ENCODE data around the gene AZGP1.

The AZGP1 gene

GRCh38 chr7:100008525-100008924 lies 32.7 kb upstream of the AZGP1 start:
- no peak for TF ChIP-seq CTCF (IDR thresholded peaks at IDR 0.05; ENCODE audit: insufficient read depth, missing control alignments)
- DNase-seq (ENCODE audit: insufficient read length, low spot score) (no peak), FAIRE-seq (no peak)

GRCh38 chr7:100007887-100008286 lies 32.1 kb upstream of the AZGP1 start:
- FAIRE-seq (no peak), DNase-seq (ENCODE audit: insufficient read length, low spot score) (no peak)
- no peak for TF ChIP-seq CTCF (IDR thresholded peaks at IDR 0.05; ENCODE audit: insufficient read depth, missing control alignments)

GRCh38 chr7:100003711-100004661 lies 28.2 kb upstream of the AZGP1 start:
- FAIRE-seq: no peak
- TF ChIP-seq CTCF (IDR thresholded peaks at IDR 0.05; ENCODE audit: insufficient read depth, missing control alignments): no peak
- no peak for DNase-seq (ENCODE audit: insufficient read length, low spot score)

GRCh38 chr7:100000239-100000638 lies 24.4 kb upstream of the AZGP1 start:
- no peak for TF ChIP-seq CTCF (IDR thresholded peaks at IDR 0.05; ENCODE audit: insufficient read depth, missing control alignments)
- no peak for FAIRE-seq

GRCh38 chr7:99997545-99998137 lies 21.8 kb upstream of the AZGP1 start:
- DNase-seq (ENCODE audit: insufficient read length, low spot score) (no peak), FAIRE-seq (no peak)

More at GRCh38 chr7:100000239-100000638, 24.4 kb upstream of the AZGP1 start:
- DNase-seq (ENCODE audit: insufficient read length, low spot score): no peak

GRCh38 chr7:99996755-99997544 lies 21.1 kb upstream of the AZGP1 start:
- TF ChIP-seq CTCF (IDR thresholded peaks at IDR 0.05; ENCODE audit: insufficient read depth, missing control alignments): no peak
- DNase-seq (ENCODE audit: insufficient read length, low spot score): no peak
- no peak for FAIRE-seq

More at GRCh38 chr7:99997545-99998137, 21.8 kb upstream of the AZGP1 start:
- no peak for TF ChIP-seq CTCF (IDR thresholded peaks at IDR 0.05; ENCODE audit: insufficient read depth, missing control alignments)

Measured in D721Med (cell line).